HG03095 (cell line): ENCODE data around the gene USP21.
"Not testable (repeated sequence)": the region's sequence is repeated elsewhere in the genome, so short reads cannot be mapped to it uniquely, and the experiment has no call there.

Experiments
- ATAC-seq: cut with Tn5 transposase; IDR thresholded peaks from one replicate; pipeline ENCODE4 v1.9.1; 2021; ENCODE audit warnings: moderate library complexity; ENCODE audit not compliant: unreplicated experiment

The USP21 gene

GRCh38 chr1:161159087-161159912 is at the start of gene USP21:
TSS of gene USP21 (plus strand) at chr1:161159500. CDS start at chr1:161160641, 1,141 bp downstream.
- ATAC-seq: peak; percentile 67

GRCh38 chr1:161111117-161111516 is 48.2 kb upstream of the USP21 start:
- no peak for ATAC-seq

- ATAC-seq: no peak
These were observed 47.8 kb upstream of the USP21 start for GRCh38 chr1:161111527-161111926.

GRCh38 chr1:161113915-161114314 is 45.4 kb upstream of the USP21 start:
- no peak for ATAC-seq

- no peak for ATAC-seq
These were observed 44.7 kb upstream of the USP21 start for GRCh38 chr1:161114556-161114955.

- ATAC-seq: no peak
These were observed 44.1 kb upstream of the USP21 start for GRCh38 chr1:161115132-161115711.

GRCh38 chr1:161115961-161116360 is 43.3 kb upstream of the USP21 start:
- ATAC-seq: not testable (repeated sequence)

- ATAC-seq: peak; percentile 57
These were observed 41.3 kb upstream of the USP21 start, which contains the start of the genes NIT1 and PFDN2 for GRCh38 chr1:161117759-161118581. TSS of gene NIT1 (plus strand) at chr1:161118105. CDS start at chr1:161118177, 72 bp downstream. TSS of gene PFDN2 (minus strand) at chr1:161118037. CDS start at chr1:161118026, 11 bp downstream.

GRCh38 chr1:161119092-161119903 is 40.0 kb upstream of the USP21 start:
- ATAC-seq: peak; percentile 51

- ATAC-seq: no peak
These were observed 38.2 kb upstream of the USP21 start for GRCh38 chr1:161121042-161121650.

- no peak for ATAC-seq
These were observed 37.5 kb upstream of the USP21 start for GRCh38 chr1:161121834-161122233.

GRCh38 chr1:161122967-161123366 is 36.3 kb upstream of the USP21 start:
- no peak for ATAC-seq

- ATAC-seq: no peak
These were observed 31.7 kb upstream of the USP21 start for GRCh38 chr1:161127649-161128048.

GRCh38 chr1:161128591-161129420 is 30.5 kb upstream of the USP21 start:
- ATAC-seq: no peak

GRCh38 chr1:161130266-161130665 is 29.0 kb upstream of the USP21 start:
- no peak for ATAC-seq

- ATAC-seq: no peak
These were observed 27.5 kb upstream of the USP21 start for GRCh38 chr1:161131523-161132409.

GRCh38 chr1:161132410-161133219 is 26.7 kb upstream of the USP21 start, which contains the start of gene DEDD:
TSS of gene DEDD (minus strand) at chr1:161132667. CDS start at chr1:161124462, 8,205 bp downstream.
- ATAC-seq: peak; percentile 96
